ENCODE results near the gene MAP3K9. TPM values are rescaled to one million over a fixed set of nuclear protein-coding genes. Genes with fewer than 3 reads are reported as not detected.

MAP3K9 gene
- total RNA-seq, 1 experiment from 2014 or later: 21.4 TPM

GRCh38 chr14:70685474-70686197, 123.7 kb downstream of the MAP3K9 start:
- Histone ChIP-seq H3K27ac (no peak overlapping the region), H4K20me1 (ENCODE audit: insufficient read depth) (no peaks in the 10 kb centered on the region), H2AFZ (no peak overlapping the region), H3K9me3 (ENCODE audit: insufficient read depth, low read depth) (no peaks in the 10 kb centered on the region), H3K4me1 (replicated peaks; ENCODE audit: insufficient read depth) (no peaks in the 10 kb centered on the region), H3K27me3 (ENCODE audit: insufficient read depth, low read depth) (no peaks in the 10 kb centered on the region), H3K36me3 (ENCODE audit: low read depth) (no peaks in the 10 kb centered on the region), H3K4me3 (no peak overlapping the region), H3K9me2 (ENCODE audit: insufficient read depth) (no peaks in the 10 kb centered on the region), H3F3A (ENCODE audit: insufficient read depth, low read depth) (no peaks in the 10 kb centered on the region), H3K79me2 (ENCODE audit: low read depth) (no peaks in the 10 kb centered on the region), H3K4me2 (no peak overlapping the region)
- POLR2A ChIA-PET (ENCODE audit: unreplicated experiment): no interaction called here
- BruUV-seq (replicated peaks): no TSS peak
- TF ChIP-seq CTCF (conservative IDR thresholded peaks at IDR 0.05) (no peak), EZH2 (IDR thresholded peaks at IDR 0.05; ENCODE audit: low read depth) (no peak)
- CTCF ChIA-PET: no interaction called here
- intact Hi-C loops (cut with micrococcal nuclease; ENCODE audit: unreplicated experiment): no loop called here
- no peak for DNase-seq

- Histone ChIP-seq H3K79me2 (ENCODE audit: low read depth) (no peaks in the 10 kb centered on the region), H4K20me1 (ENCODE audit: insufficient read depth) (no peaks in the 10 kb centered on the region), H3K27me3 (ENCODE audit: insufficient read depth, low read depth) (no peaks in the 10 kb centered on the region), H3K9me2 (ENCODE audit: insufficient read depth) (no peaks in the 10 kb centered on the region), H3K36me3 (ENCODE audit: low read depth) (no peaks in the 10 kb centered on the region), H3F3A (ENCODE audit: insufficient read depth, low read depth) (no peaks in the 10 kb centered on the region), H3K9me3 (ENCODE audit: insufficient read depth, low read depth) (no peaks in the 10 kb centered on the region), H2AFZ (no peak overlapping the region), H3K4me1 (replicated peaks; ENCODE audit: insufficient read depth) (no peaks in the 10 kb centered on the region), H3K27ac (no peak overlapping the region), H3K4me3 (no peak overlapping the region), H3K4me2 (no peak overlapping the region)
- CTCF ChIA-PET: no interaction called here
- no peak for TF ChIP-seq EZH2 (IDR thresholded peaks at IDR 0.05; ENCODE audit: low read depth)
- no peak for TF ChIP-seq CTCF (conservative IDR thresholded peaks at IDR 0.05)
- no peak for DNase-seq
- intact Hi-C loops (cut with micrococcal nuclease; ENCODE audit: unreplicated experiment): no loop called here
- no TSS peak for BruUV-seq (replicated peaks)
- POLR2A ChIA-PET (ENCODE audit: unreplicated experiment): no interaction called here
Measured at GRCh38 chr14:70683983-70684382, 125.3 kb downstream of the MAP3K9 start.

- intact Hi-C loops (cut with micrococcal nuclease; ENCODE audit: unreplicated experiment): no loop called here
- no peaks in the 10 kb centered on the region for H3K79me2 ChIP-seq (ENCODE audit: low read depth)
- H3K4me3 ChIP-seq: no peak overlapping the region
- no peaks in the 10 kb centered on the region for H3K27me3 ChIP-seq (ENCODE audit: insufficient read depth, low read depth)
- H3K9me2 ChIP-seq (ENCODE audit: insufficient read depth): no peaks in the 10 kb centered on the region
- no peak overlapping the region for H2AFZ ChIP-seq
- BruUV-seq (replicated peaks): no TSS peak
- ChIA-PET CTCF (no interaction called here), POLR2A (ENCODE audit: unreplicated experiment) (no interaction called here)
- no peaks in the 10 kb centered on the region for H3F3A ChIP-seq (ENCODE audit: insufficient read depth, low read depth)
- H3K4me2 ChIP-seq: no peak overlapping the region
- H4K20me1 ChIP-seq (ENCODE audit: insufficient read depth): no peaks in the 10 kb centered on the region
- DNase-seq: no peak
- TF ChIP-seq EZH2 (IDR thresholded peaks at IDR 0.05; ENCODE audit: low read depth) (no peak), CTCF (conservative IDR thresholded peaks at IDR 0.05) (no peak)
- no peak overlapping the region for H3K27ac ChIP-seq
- H3K36me3 ChIP-seq (ENCODE audit: low read depth): no peaks in the 10 kb centered on the region
- no peaks in the 10 kb centered on the region for H3K4me1 ChIP-seq (replicated peaks; ENCODE audit: insufficient read depth)
- H3K9me3 ChIP-seq (ENCODE audit: insufficient read depth, low read depth): no peaks in the 10 kb centered on the region
Measured at GRCh38 chr14:70680748-70681147, 128.6 kb downstream of the MAP3K9 start.

Data from PC-9 (cell line).